CD4-positive, alpha-beta T cell treated with Interleukin-15 for 4 hours (primary cell): Measurements from ENCODE around the gene ZNF608.

Experiments used
- DNase-seq: peaks from one replicate; pipeline ENCODE4 v3.0.0-alpha.2; 2020; ENCODE audit warnings: low spot score

Gene ZNF608

DNA sequence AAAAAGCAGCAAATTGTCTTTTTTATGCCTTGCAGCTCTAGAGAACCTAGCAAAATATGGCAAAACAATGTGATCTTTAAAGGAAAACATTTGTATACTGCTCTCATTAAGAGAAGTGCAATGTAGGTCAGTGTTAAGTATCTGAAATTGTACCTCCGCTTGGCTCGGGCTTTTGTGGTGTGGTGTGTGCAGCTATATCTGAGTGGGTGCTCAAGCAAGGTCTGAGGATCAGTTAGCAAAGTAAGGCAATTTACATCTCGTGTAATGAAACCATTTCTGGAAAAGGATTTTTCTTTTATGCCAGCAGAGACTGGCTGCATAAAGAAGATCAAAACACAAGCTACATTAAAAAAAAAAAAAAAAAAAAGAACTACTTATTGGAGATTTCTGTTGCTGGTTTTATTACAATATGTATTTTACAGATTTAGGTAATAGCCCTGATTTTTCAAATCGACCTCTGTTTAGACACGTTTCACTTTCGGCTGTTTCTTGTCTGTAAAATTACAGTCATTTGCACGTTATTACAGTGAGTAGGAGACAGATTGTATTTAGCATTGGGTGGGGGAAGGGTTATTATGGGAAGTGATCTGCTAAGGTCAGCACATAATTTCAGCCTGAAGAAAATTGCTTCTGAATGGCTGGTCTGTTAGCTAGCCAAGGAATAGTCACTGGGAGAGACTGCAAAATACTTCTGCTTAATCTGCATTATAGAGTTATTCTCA lies 7.9 kb upstream of the ZNF608 start:
- DNase-seq, result no peak

DNA sequence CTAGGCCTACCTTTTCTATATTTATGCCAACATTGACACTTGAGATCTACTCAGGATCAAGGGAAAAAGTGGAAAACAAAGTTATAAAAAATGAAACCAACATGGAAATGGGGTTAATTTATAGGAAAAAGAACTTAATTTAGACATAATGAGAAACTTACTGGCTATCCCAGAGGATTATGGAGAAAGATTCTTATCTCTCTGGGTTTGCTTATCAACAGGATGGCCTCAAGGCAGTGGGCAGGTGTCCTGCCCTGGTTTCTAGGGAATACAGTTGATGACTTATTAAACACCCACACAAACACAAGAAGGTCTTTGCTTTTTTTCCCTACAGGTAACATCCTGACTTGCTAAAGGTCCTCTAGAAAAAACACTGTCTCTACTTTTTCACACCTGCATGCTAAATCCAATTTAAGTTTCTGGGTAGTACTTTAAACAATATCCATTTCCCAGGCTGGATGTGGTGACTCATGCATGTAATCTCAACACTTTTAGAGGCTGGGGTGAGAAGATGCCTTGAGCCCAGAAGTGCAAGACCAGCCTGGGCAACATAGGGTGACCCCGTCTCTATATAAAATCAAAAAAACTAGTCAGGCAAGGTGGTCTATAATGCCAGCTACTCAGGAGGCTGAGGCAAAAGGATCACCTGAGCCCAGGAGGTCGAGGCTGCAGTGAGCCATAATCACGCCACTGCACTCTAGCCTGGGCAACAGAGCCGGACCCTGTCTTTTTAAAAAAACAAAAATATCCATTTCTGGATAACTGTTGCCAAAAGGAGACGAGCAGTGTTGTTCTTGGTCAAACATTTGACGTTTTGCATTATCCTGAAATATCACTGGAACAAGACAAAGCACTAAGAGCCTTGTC lies 6.6 kb upstream of the ZNF608 start:
- no peak for DNase-seq

DNA sequence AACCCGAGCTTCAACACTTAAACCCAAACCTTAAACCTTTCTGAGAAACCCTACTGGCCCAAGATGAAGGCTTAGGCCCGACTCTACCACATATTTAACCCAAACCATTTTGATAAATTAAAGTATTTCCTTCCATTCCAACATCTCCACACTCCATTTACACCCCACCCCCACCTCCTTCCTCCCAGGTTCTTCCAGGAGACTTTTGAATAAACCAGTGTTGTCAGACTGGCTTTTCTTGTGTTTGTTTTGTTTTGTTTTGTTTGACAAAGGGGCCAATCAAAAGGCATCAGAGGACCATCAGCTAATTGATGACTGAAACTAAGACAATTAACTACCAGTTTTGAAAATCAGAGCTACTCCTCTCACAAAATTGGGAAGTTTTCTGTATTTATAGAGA lies 4.6 kb upstream of the ZNF608 start:
- DNase-seq, result no peak

DNA sequence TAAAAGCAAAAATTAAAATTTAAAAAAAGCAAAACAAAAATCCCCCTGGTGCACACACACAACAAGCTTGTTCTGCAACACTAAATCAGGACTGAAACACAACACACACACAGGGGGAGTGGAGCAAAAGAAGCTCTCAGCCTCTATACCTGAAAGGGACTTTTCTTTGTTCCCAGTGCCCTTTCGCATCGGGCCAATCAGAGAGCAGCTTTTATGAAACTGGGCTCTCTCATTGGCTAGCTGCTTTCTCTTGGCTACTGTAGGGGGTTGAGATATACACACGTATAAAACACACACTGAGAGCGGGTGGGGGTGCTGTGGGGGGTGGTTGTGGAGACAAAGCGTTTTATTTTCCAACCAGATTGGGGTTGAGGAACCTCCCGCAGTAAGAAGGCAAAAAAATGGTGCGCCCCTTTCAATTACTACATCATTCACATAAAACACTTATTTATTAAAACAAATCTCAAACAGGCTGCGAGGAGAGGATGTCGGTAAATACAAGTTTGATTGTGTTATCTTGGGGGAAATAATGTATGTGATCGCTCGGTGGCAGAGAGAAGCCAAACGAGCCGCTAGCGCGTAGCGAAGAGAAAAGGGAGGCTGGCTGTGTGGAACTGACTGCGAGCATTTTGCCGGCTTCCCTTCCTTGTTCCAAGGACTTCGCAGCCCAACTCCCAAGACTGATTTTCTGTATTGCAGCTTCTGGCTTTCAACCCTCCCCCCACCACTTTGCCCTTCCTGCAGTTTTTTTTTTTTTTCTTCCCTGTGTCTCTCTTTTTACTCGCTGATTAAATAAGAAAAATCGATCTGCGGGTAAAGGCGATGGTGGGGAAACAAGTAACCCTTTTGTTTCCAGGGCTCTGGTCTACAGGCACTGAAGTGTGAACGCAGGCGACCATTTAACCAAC lies 2.5 kb upstream of the ZNF608 start:
- no peak for DNase-seq

DNA sequence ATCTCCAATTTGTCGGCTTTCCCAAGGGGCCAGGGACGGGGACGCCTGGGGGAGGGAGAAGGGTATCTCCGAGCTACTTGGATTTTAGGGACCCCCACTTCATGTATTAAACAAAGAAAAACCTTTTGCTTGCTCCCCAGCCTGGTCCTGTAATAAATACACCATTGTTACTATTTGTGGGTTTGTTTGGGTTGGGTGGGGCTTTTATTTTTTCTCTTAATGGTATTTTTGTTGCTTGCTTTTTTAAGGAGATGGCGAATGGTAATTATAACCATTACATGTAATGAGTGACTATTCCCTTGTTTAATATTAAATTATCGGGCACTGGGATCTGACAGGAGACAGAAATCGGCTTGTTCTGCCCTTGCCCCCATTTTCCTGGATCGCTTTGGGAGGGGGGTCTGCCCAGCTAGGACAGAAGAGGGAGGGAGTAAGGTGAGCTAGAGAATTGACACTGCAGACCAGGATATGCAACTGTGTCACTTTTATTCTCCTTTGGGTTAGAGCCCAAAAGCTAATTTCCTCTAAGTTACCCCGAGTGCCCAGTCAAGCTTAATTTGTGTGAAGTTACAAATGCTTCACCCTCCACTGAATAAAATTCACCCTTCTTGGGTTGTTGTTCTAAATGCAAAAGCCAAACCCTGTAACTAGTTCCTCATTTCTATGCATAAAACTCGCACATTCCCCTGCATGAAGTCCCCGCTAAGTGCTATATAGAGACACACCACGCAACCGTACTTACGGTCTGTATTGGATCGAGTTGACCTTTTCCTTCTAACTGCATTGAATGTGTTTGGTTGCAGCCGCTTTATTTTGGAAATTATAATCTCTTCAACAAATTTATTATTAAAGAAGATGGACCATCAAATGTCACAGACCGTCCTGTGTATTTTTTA lies 1.6 kb upstream of the ZNF608 start:
- no peak for DNase-seq

DNA sequence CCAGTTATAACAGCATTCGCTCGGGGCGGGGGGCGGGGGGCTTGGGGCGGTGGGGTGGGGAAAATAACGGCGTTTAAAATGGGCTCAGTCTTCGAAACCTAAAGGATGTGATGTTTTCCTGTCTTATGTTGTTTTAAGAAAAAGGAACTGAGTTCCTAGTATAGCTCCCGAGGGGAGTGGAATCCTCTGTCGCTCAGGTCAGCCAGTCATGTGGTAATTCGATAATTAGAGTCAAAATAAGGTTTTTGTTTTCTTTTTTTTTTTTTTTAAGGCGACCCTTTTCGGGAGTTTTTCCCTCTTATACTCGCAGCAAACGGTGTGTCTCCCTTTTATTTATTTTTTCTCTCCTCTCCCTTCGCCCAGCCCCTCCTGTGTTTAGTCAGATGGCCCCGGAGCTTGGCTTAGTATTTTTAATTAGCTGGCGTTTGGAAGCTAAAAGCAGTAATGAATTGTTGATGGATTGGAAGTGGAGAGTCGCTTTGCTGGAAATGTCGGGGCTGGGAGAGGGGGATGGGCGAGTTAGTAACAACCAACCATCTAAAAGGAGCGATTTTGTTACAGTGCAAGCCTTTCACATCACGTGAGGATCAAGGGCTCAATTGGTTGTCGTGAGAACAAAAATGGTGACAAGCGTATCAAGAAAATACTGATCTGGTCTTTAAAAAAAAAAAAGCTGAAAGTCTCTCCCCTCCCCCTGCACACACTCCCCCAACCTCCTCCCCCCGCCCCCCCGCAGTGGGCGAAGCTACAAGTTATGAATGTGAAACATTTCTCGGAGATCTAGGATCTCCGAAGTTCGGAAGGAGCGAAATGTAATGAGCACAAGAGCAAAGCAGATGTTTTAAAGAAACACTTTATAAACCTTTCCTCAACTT lies 714 bp upstream of the ZNF608 start:
- no peak for DNase-seq

DNA sequence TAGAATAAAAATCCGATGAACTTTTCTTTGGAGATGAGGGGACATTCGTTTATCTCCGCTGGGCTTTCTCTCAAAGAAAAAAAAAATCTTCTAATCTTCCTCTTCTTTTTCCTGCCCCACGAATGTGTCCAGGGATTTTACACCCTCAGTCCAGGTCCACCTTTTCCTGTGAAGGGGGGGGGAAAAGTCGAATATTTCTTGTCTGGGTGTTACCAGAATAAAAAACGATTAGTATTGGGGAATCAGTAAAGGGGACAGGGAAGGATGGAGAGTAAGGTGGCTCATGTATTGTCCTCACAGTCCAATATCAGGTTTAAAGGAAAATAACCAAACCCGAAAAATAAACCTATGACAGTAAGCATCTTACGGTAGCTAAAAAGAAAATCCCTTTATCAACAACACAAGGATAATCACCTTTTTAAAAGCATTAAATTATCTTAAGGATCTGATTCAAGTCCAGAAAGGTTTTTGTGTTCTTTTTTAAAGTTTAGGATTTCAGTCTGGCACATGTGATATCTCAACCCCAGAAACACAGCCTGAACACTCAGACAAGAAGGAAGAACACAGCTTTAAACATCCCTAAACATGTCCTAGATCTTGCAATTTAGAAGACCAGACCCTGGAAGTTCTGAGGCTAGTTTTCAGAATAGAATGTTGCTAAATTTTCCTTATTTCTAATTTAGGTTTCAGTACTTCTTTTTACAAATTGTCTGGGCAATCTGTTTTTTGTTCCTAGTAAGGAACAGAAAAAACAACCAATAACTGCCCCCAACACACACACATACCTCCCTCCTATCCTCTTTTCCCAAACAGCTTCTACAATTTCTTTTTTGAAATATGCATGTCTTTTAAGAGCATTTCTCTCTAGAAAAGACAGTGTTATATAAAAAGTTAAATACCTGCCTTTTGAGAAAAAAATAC lies 1.2 kb downstream of the ZNF608 start:
- DNase-seq, result no peak

DNA sequence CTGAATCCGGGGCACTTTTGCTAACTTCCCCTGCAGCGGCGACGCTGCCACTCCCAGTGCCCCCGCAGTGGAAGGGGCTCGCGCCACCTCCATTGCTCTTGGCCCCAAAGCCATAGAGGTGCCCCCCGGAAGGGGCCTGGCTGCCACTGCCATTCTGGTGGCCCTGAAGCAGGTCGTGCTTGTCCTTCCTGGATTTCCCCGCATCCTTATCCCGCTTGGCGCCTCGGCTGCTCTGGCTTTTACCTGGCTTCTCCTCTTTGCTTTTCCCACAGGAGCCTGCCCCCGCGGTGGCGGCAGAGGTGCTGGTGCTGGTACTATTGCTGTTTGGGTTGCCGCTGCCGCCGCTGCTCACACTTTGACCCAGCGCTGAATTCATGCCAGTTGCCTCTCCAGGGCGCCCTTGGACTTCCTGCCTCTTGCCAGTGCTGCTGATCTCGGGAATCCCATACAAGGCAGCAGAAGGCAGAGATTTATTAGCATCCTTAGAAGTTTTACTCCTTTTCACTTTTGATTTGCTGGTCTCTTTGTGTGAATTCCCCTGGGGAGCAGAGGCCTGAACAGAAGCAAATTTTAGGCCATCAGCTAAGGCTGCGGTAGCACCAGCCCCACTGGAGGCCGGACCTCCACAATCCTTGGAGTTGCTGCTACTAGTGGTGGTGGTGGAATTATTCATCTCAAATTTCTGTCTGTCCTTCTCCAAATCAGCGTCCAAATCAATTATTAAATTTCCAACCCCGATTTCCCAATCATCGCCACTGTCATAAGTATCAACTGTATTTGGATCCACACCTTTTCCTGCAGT lies 2.1 kb downstream of the ZNF608 start:
- DNase-seq, result no peak

DNA sequence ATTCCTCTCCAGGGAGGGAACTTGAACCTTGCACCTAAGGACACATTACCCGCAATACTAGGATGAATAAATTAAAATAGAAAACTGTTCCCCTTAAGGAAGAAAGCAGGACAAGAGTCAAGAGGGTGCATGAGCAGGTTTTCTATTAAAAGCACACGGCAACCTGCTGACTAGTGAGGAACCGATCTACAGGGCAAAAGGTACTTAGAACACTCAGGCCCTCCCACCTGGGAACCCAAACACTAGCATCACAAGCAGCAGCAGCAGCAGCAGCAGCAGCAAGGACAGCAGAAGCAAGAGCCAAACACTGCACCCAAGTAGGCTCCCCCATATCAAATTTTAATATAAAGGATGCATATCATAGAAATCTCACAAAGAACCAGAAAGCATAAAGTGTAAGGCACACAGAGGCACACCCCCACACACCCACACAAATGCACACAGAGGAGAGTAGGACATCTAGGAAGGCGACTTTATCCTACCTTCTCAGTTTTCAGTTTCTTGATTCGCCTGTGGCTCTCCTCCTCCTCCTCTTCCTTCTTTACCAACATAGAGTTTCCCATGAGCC lies 2.8 kb downstream of the ZNF608 start:
- DNase-seq, result no peak

DNA sequence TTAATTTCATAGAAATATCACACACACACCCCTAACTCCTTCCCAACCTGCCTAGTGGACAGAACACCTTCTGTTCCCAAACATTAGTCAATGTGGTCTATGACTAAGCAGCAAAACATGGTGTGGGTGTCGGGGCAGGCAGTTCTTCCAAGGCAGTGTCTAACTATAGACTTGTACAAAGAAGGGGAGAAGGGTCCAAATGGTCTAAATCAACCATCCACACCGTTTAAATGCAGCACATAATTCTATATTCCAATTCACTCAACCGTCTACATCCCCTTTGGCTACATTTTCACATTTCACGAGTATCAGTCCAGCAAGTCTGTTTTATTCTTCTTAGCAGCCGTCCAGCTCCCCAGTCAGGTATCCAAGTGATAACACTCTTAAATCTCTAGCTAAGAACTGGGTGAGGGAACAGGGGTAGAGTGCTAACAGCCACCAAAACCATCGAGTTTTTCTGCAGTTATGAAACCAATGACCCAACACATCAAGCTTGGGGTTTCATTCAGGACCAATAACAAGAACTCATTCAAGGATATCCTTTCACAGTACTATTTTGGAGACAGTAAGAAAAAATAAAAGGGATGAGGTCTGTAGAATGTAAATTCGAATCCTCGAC lies 3.3 kb downstream of the ZNF608 start:
- no peak for DNase-seq

DNA sequence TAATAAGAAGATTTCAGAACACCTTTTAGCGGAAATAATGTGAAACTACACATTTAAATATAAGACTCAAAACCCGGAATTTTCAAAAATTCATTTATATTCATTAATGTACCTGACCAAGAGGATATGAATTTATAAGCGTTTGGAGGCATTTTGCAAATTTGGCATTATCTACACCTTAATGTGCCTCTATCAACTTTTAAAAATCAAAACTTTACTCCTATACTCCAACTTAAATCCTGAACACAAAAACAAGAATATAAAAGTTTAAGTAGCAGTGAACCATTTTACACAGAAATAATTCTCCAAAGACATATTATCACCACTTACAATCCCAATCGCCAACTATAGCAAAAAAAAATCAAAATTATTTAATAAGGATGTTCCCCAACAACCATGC lies 3.9 kb downstream of the ZNF608 start:
- no peak for DNase-seq

DNA sequence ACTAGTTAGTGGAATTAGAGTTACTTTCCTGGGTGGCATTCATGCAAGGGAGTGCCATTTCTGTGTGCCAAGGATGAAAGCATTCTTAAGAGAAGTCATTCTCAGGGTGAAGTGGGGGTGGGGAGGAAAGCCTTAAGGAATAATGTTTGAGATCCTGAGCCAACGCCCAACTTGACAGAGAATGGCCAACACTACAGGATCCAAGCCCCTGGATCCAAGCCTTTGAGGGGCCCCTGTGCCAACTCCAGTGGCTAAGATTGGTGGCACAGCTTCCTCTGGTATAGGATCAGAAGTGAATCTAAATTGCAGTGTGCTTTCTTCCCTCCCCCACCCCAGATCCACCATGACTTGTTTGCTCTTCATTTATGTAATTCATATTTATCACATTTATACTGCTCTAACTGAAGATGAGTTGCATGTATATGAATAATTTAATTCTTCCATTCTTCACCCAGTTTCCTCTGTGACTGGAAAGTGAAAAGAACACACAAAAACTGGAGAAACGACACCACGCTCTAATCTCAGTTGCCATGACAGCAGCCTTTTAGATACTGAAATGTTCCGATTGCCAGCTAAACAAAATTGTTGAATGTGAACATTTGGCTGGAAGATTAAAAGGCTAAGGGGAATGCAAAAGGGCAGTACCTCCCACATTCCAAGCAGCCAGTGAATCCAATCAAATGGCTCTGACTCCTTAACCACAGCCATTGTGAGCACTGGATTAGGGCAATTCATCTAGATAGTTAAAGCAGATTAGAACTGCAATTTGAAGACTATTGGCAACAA lies 4.5 kb downstream of the ZNF608 start:
- no peak for DNase-seq

DNA sequence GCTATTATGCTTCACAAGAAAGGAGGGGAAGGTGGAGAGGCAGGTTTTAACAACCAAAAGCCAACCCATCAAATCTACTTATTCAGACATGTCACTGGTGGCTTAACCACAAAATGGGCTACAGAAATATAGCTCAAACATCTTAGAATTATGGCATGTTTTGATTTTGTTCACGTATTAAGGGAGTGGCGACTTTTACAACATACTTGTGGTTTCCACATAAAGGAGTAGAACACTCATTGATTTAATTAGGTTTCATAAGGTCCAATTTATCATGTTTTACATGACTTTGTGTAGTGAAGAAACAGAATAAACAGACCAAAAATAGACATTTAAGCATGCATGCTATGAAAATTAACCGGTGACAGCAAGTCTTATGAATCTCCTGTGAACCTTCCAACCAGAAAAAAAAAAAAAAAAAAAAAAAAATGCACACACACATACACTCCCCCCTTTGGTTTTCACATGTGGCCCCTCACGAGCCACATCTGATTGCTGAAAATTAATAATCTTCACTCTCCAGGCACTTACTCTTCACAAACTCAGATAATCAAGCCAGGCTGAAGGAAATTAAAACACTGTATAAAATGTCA lies 5.4 kb downstream of the ZNF608 start:
- DNase-seq, result no peak

DNA sequence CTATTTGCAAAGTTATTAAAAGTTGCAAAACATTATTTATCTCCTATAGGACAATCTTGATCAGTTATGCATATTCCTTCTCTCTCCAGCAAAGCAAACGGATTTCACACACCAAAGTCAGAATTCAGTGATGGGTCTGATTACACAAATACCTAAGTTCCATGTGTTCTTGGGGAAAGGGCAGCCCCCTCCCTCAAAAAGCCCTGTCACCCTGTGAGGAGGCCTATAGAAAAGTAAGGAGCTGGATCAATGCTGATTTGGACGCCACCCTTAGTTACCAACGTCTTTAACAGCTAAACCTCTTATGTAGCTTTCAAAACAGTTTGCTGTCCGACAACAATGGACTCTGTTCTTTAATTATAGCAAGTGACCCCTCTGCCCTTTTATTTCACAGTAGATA lies 6.4 kb downstream of the ZNF608 start:
- DNase-seq, result no peak

DNA sequence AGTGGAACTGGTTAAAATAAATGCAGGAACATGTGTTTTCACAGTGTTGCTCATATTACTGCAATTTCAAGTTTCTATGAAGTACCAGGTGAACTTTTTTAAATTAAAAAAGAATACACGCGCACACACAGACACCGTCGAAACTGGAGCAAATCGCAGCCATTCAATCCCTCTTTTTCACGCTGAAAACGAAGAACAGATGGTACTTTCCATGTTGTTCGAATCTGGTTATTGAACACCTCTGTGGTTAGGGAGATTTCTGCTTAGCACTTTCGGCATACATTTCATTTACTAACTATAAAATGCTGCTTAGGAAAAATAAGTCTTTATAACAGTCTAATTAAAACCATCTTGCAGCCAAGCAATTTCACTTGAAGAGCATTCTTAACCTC lies 6.8 kb downstream of the ZNF608 start:
- no peak for DNase-seq
